DOHH2 (cell line): Measurements from ENCODE around the gene DPP7.

Experiments
- EZH2phosphoT487 ChIP-seq: fragments of 200-600 bp; sonication (generic); IDR thresholded peaks from 2 replicates; pipeline ENCODE4 v1.6.1; 2017; ENCODE audit warnings: borderline replicate concordance, mild to moderate bottlenecking, antibody characterized with exemption, low read length, moderate library complexity, mixed read lengths
- TF ChIP-seq, protein P1 (sequence below): fragments of 200-600 bp; sonication (generic); IDR thresholded peaks from one replicate; pipeline ENCODE4 v1.5.1; 2014; ENCODE audit warnings: antibody characterized with exemption, mild to moderate bottlenecking, low read depth, low read length; ENCODE audit not compliant: poor library complexity, severe bottlenecking

- TF ChIP-seq, protein P1, sequence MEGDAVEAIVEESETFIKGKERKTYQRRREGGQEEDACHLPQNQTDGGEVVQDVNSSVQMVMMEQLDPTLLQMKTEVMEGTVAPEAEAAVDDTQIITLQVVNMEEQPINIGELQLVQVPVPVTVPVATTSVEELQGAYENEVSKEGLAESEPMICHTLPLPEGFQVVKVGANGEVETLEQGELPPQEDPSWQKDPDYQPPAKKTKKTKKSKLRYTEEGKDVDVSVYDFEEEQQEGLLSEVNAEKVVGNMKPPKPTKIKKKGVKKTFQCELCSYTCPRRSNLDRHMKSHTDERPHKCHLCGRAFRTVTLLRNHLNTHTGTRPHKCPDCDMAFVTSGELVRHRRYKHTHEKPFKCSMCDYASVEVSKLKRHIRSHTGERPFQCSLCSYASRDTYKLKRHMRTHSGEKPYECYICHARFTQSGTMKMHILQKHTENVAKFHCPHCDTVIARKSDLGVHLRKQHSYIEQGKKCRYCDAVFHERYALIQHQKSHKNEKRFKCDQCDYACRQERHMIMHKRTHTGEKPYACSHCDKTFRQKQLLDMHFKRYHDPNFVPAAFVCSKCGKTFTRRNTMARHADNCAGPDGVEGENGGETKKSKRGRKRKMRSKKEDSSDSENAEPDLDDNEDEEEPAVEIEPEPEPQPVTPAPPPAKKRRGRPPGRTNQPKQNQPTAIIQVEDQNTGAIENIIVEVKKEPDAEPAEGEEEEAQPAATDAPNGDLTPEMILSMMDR = no peak
- TF ChIP-seq EZH2phosphoT487 = no peak
Measured at GRCh38 chr9:137077010-137077747, 37.4 kb downstream of the DPP7 start, which contains the start of gene UAP1L1.
